HG03439 (cell line): ENCODE results near the gene ARHGDIA.
A peak's percentile ranks its signal among the peaks of the same experiment; 100 is the strongest.

Experiments used
- ATAC-seq: cut with Tn5 transposase; IDR thresholded peaks from one replicate; pipeline ENCODE4 v1.9.1; 2021; ENCODE audit warnings: mild to moderate bottlenecking, moderate library complexity; ENCODE audit not compliant: unreplicated experiment

ARHGDIA gene

DNA sequence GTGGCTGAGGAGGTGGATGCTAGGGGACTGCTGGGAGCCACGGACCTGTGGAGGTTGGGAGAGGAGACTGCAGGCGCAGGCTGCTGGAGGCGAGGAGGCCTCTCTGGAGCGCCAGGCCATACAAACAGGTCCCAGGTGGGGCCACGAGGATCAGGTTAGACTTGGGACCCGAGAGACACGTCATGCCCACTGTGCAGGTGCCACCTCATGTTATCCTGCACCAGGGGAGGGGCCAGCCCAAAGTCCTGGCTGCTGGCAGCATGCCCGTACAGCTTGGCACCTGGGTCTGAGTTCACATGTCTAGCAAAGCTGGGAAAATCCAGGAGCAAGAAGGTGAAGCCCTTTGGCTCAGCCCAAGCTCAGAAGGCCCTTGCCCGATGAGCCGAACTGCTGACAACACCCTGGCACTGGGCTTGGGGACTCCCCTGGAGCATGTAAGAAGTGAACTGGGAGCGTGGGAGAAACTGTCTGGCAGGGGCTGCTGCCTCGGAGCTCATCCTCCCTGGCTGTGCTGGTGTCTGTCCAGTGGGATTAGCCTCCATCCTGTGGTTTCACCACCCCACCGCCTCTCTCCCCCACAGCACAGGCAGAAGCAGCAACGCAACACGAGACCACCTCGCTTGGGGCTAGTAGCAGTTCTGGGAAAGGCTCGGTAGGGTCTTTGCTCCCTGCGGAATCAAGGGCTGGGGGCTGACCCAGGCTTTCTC lies 5.3 kb downstream of the ARHGDIA start:
- ATAC-seq: no peak

DNA sequence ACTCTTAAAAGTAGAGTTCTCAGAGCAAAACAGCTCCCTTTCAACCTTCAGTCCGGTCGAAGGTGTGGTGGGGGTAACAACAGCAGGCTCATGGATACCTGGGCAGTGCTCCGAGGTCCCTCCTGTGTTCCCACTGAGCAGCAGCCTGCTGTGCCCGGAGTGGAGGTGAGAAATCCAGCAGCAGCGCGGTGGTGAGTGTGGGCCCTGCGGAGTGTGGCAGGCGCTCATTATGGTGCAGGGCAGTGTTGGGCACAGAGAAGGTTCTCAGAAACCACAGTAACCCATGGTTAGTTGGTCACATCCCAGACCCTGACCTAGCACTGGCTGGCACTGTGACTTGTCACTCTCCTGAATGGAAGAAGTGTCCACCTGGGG lies 5.8 kb downstream of the ARHGDIA start:
- ATAC-seq: no peak

DNA sequence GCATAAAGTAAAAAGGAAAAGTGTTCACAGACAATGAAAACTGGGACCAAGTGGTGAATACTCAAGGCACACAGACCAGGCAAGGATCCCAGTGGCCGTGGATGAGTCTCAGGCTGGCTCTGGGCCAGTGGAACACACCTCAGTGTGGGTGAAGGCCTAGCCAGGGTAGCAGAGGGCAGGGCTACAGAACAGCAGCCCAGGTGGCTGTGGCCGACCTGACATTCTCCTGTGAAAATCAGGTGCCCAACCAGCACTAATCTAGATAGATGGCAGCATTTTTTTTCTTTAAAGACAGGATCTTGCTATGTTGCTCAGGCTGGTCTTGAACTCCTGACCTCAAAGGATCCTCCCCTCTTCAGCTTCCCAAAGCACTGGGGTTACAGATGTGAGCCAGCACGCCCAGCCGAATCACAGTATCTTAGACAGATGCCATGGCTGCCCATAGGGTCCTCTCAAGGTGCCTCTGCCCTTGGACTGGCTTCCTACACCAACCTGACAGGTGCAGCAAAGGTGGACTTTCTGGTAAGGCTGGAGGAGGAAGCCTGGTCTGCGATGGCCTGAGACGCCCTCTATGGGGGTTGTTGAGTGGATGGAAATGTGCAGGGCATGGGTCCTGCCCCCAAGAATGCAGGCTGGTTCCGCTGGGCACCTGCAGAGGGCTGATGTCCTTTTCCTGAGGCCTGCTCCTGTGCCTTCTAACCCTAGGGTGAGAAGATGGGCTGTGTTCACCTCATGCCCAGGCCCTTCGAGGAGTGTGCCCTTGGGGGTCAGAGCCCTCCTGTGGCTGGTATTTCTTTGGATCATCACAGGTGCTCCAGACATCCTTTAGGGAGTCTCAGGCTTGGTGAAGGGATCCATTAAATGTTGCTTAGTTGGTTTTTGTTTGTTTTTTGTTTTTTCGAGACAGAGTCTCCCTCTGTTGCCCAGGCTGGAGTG lies 7.0 kb downstream of the ARHGDIA start:
- ATAC-seq: no peak

DNA sequence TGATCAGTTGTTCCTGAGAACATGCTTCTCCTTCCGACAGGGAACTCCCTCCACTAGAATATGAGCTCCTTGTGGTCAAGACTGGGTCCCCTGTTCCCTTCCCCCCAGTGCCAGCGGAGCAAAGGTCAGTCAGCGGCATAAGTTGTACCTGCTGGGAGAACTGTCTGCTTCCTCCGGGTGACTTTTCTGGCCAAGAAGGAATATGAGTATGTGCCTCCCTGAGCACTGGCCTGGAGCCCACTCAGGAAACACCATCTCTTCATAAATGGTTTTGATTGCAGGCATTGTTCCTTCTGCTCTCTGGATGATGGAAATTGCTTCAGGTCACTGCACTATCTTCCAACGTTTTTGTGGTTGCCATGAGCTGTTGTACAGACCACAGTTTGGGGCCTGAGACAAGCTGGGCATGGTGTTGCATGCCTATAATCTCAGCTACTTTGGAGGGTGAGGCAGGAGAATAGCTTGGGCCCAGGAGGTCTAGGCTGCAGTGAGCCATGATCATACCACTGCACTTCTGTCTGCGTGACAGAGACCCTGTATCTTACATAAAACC lies 7.9 kb downstream of the ARHGDIA start:
- no peak for ATAC-seq

DNA sequence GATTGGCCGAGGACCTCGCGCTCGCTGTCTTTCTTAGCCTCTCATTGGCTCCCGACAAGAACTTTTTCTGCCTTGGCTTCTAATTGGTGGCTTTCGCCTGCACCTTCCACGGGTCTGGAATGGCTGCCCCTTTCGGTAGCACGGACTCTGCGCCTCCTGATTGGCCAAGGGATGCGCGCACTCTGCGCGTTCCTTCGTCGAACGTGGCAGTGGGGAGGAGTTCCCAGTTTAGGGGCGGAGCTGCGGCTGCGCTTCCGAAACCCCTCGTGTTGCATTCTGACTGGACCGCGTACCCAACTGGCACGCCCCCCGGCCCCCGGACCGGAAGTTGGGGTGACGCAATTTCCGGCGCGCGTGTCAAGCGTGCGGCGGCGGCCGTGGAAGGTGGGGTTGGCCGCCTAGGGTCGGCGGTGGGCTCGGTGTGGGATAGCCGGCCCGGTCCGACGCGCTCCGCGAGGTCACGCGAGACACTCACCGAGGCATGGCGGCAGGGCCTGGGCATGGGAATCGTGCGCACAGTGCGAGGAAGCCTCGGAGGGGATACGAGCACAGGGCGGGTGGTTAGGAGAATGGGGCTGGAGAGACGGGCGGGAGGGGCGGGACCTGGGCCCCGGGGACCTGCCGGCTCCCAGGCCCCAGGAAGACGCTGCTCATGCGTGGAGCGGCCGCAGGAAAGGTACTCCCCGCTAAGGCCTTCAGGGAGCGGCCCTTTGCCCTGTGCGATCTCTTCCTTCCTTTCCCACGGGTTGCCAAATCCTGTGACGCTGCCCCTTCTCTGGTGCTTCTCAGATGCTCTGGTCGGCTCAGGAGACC lies 10.2 kb downstream of the ARHGDIA start:
- ATAC-seq: peak; percentile 78

DNA sequence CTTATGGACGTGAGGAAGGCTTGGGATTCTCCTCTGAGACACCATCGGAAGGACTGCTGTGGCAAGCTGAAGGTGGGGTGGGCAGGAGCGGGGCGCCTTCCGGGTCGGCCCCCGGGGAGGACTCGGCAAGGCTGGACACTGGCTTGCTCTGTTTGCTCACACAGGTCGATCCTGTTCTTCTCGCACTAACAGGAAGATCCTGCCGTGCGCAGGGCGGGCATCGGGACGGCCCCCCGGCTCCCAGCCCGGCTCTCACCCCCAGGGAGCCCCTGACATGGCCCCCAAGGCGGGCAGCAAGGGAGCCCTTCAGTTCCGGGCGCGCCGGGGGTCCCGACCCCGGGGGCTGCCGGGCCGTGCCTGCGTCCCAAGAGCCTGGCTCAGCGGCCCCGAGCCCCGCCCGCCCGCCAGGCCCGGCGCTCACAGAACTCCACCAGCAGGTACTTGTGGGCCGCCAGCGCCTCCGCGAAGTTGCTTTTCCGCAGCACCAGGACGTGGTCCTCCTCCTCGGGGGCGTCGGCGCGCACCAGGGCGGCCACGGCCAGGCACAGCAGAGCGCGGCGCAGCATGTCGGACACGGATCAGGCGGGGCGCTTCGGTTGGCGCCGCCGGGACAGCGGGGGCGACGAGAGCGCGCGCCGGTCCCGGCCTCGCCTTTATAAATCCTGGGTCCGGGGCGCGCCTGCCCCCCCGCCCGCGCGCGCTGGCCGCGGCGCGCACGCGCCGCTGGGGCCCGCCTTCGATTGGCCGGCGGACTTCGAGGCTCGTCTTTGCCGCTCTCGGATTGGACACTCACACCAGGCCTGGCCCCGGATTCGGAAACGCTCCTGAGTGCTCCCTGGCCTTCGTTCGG lies 11.0 kb downstream of the ARHGDIA start, which contains the start of gene P4HB:
Gene P4HB (minus strand): TSS at position 630 of the 850 bp plus-strand sequence. CDS start 64 bp downstream, at position 566.
- ATAC-seq: peak; percentile 10

DNA sequence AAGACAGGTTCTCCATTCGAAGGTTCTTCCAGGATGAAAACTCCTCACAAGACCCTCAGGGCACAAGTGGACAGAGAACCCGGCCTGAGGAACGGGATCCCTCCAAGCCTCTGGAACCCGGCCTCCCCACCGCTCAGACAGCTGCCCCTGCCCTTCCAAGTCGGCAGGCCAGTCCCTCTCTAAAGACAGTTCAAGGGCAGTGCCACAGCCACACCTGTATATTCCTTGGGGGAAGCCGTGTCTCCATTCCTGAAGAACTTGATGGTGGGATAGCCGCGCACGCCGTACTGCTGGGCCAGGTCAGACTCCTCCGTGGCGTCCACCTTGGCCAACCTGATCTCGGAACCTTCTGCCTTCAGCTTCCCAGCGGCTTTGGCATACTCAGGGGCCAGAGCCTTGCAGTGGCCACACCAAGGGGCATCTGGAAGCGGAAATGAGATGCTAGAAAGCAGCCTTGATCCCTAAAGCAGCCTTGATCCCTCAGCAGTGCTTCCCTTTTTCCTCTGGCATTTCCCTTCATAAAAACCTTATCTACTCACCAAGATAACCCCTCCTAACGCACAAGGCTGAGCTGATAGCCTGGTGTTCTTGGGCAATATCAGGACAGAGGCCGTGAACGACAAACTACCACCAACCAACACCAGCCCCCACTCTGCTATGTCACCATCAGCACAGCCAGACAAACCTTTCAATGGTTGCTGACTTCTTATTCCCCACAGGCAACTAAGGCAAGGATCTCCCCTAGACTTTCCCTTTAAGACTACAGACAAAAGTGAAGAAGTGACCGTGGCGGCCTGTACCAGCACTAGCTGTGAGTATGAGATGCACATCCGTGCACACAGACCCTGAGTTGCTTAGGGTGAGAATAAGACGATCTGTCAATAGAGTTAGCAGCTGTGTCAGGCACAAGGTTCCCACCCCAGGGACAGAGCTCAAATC lies 11.9 kb downstream of the ARHGDIA start:
- no peak for ATAC-seq

DNA sequence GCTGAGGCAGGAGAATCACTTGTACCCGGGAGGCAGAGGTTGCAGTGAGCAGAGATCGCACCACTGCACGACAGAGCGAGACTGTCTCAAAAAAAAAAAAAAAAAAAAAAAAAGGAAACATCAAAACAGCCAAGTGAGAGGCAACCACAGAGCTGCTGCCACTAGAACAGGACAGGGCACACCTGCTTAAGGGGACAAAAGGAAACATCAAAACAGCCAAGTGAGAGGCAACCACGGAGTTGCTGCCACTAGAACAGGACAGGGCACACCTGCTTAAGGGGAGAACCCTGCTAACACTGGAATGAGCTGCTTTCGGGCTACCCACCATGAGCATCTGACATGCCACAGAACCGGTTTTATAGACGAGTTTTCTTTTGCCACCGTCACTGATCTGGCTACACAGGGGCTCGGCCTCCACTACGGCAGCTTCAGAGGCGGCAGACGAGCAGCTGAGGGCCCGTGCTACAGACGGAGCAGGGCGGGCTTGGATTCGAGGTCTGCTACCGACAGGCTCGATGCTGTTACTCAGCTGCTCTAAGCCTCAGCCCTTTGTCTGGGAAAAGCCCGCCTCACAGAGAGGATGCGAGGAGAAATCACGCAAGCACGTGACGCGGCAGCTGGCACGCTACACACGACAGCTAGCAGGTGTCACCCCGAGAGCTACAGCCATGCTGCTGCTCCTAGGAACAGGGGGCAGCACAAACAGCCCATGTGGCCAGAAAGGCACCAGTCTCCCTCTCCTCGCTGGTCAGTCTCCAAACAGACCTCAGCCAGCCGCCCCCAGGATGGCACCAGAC lies 12.8 kb downstream of the ARHGDIA start:
- no peak for ATAC-seq

DNA sequence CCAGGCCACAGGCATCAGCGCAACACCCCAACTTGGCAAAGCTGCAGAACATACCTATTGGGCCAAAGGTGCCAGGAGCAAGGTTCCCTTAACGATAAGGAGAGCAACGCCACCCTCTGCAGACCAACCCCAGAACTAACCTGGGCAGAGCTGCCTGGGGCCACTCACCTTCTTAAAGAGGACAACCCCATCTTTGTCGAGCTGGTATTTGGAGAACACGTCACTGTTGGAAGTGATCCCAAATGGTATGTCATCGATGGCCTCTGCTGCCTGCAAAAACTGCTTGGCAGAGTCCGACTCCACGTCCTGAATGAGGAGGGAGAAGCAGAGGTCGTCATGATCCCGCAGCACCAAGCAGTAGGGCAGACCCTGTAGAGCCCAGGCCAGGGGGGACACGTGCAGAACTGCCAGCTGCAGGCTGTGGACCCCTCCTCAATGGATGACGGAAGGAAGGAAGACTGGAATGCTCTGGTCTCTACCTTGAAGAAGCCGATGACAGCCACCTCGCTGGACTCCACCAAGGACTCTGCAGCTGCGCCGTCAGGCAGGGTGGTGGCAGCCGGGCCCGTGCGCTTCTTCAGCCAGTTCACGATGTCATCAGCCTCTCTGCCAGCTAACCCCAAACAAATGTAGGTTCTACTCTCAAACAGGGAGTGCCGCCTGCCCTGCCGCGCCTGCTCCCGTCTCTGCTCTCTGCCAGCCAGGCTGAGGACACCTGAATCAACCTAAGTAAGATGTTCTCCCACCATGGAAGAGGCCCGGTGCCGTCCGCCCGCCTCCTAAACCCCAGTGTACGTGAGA lies 16.0 kb downstream of the ARHGDIA start:
- no peak for ATAC-seq

DNA sequence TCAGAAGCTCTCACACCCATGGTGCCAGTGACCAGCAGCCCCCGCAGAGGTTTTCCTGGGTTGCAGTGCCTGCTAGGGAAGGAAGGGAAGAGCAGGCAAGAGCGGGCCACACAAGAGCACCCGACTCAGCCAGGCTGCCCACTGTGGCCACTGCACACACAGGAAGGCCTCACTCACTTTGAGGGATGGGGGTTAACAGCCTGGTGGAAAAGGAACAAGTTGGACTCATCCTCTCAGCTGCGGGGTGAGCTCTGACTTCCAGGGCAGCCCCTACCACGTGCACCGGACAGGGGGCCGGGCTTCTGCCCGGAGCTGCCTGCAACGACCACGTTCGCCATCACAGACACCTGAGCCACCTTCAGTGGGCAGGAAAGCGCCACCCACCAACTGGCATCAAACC lies 18.9 kb downstream of the ARHGDIA start:
- ATAC-seq: no peak

DNA sequence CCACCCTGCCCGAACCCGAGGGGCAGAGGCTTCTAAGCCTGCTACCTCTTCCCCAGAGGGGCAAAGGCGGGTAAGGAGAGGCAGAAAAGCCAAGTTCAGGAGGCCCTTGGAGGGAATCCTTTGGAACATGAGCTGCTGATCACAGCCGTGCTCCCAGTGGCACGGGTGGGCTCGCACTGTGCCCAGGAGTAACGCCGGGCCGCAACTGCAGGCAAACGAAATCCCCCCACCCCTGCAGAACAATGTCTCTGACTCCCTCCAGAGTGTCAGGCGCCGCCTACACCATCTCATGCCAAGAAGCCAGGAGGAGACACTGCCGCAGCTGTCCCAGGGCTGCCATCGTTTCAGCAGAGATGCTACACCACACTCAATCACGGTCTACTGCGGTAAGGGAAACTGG lies 19.7 kb downstream of the ARHGDIA start:
- ATAC-seq: no peak

DNA sequence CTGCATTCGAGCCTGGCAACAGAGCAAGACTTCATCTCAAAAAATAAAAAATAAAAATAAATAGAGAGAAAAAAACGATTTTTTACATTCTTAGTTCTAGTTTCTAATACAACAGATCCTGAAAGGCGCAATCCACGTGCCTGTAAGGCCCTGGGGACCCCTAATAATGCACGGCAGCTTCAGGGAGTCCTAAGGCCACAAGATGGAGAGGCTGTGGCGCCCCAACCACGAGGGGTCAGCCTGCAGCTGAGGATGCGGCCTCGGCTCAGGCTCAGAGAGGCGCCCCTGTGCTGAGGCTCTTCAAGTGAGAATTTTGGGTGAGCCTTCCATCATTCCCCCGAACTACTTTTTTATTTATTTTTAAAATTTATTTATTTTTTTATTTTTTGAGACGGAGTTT lies 21.7 kb downstream of the ARHGDIA start:
- ATAC-seq: no peak

DNA sequence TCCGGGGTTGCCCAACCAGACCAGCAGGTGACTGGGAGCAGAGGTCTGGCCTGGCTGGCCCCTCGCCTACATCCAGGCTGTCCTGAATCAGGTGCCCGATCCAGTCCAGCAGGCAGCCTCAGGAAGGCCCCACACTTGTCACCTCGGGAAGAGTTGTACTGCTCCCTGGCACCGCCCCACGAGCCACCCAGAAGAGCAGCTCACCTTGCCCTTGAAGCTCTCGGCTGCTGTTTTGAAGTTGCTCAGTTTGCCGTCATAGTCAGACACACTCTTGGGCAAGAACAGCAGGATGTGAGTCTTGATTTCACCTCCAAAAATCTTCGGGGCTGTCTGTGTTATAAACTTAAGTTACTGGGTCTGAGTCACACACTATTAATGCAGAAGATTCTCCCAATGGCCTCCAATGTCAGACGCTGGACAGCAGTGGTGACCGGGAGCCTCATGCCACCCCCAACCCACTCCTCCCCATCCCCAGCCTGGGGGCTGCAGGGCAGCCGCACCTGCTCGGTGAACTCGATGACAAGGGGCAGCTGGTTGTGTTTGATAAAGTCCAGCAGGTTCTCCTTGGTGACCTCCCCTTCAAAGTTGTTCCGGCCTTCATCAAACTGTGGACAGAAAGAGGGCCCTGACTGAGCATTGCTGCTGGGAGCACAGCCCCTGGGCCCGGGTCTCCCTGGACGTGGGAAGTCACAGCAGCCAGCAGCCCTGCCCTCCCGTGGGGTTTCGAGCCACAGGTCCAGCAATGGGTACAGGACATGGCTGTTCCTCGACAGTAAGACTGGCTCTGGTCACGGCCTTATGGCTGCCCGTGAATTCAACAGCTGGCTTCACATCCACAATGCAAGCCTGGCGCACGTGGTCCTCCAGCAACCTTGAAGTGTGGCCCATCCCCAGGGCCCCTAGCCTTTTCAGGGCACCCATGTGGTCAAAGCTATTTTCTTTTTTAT lies 24.1 kb downstream of the ARHGDIA start:
- no peak for ATAC-seq

DNA sequence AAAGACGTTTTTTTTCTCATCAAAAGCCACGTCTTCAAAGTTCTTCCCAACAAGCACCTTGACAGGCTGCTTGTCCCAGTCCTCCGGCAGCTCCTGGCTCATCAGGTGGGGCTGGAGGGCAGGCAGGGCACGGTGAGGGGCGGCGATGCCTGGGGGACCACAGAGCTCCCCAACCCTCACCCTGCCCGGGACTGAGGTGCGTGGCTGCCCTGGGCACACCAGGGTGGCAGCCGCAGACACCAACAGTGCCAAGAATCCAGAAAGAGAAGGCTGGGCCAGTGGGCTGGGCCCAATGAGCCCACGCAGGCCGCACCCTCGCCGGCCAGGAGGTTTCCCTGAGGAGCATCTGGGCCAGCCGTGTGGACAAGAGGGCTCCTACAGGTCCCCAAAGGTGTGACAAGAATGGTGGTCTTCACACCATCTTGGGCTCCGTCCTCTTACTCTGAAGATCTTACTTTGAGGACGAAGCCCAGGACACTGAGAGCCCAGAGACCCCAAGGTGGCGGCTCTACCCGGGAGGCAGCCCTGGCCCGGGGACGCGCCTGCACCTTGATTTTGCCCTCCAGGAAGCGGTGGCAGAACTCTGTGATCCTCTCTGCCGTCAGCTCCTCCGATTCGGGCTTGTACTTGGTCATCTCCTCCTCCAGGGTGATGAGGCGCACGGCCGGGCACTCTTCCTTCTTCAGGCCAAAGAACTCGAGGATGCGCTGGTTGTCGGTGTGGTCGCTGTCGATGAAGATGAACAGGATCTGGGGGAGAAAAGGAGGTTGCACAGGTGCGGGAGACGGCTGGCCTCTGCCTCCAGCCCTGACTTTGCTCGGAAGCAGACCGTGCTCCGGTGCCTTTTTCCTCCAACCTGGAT lies 25.0 kb downstream of the ARHGDIA start:
- no peak for ATAC-seq

DNA sequence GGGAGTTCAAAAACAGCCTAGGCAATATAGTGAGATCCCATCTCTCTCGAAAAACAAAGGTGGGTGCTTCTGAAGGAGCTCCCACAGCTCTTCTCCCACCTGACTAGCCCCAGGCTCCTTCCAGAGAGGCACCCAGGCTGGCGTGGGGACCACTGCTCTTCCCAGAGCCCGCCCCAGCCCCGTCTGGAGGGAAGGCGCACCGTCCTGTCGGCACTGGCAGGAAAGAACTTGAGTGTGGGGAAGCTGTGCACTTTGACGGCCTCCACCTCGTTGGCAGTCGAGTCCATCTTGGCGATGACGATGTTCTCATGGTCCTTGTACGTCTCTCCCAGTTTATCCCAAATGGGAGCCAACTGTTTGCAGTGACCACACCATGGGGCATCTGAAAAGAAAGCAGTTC lies 25.8 kb downstream of the ARHGDIA start:
- no peak for ATAC-seq
